ENCODE results near the gene WBP4. TPM values are rescaled to one million over a fixed set of nuclear protein-coding genes. Genes with fewer than 3 reads are reported as not detected.
A peak's percentile ranks its signal among the peaks of the same experiment; 100 is the strongest.

Gene WBP4
- total and polyA plus RNA-seq, 4 donors, result 3.9 to 6.8 (median 5.5) TPM

DNA sequence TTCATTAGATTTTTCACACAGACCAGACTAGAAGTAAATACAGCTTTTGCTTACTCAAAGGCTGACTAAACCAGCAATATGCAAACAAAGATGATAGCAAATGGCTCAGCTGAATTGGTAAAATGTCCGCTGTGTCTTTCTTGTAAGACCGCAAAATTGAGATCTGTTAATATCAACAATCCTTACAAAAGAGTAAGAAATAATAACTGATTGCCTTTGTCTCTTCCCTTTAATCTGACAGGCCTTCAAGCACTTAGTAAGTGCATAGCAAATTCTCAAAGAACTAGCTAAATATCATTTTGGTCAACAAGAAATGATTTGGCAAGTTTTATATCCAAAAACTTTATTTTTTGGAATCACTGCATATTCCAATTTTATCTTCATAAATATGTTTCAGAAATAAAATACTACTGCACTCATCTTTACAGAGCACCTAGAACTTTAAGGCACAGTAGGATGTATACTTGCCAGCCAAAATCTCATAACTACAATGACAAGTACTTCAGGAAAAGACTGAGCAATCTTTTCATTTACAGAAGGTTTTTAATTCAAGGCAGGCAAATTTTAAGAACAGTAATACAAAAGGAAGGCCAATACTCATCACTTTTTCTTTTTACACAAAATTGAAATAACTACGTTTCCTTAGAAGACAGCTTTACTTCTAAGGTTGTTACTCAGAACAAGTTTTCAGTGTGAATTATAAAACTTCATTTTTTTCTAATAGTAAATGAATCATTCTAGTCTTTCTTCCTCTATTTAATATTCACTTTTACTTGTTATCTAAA is 43.3 kb upstream of the WBP4 start:
- H3K27ac ChIP-seq (ENCODE audit: low read depth in 1 of 2, low read length in 2 of 2), result peak overlapping the region; percentile 66 to 70
- no peaks in the 10 kb centered on the region for H3K36me3 ChIP-seq (ENCODE audit: control insufficient read depth in 4 of 4, insufficient read depth in 3 of 4, low read depth in 1 of 4, low read length in 3 of 4)
- peak overlapping the region; percentile 63 to 91 for H3K9ac ChIP-seq (ENCODE audit: low read depth in 1 of 2, low read length in 2 of 2)
- H3K9me3 ChIP-seq (ENCODE audit: control insufficient read depth in 4 of 4, low read length in 3 of 4), result no peaks in the 10 kb centered on the region
- DNase-seq (ENCODE audit: low spot score), result no peak
- peaks cover 5 to 30% (median 20%) of the 10 kb centered on the region in 4 donors for H3K4me1 ChIP-seq (ENCODE audit: control insufficient read depth in 4 of 4, insufficient read depth in 4 of 4, low read length in 3 of 4)
- TF ChIP-seq, protein P1, sequence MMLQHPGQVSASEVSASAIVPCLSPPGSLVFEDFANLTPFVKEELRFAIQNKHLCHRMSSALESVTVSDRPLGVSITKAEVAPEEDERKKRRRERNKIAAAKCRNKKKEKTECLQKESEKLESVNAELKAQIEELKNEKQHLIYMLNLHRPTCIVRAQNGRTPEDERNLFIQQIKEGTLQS (IDR thresholded peaks at IDR 0.05), result no peak
- TF ChIP-seq TAF1 (conservative IDR thresholded peaks at IDR 0.05) (no peak), JUND (IDR thresholded peaks at IDR 0.05) (no peak), NR2F2 (IDR thresholded peaks at IDR 0.05) (no peak), YY1 (IDR thresholded peaks at IDR 0.05) (peak; percentile 94), HNF4G (IDR thresholded peaks at IDR 0.05) (no peak), REST (IDR thresholded peaks at IDR 0.05) (no peak), RXRA (IDR thresholded peaks at IDR 0.05) (no peak), FOXA2 (IDR thresholded peaks at IDR 0.05) (peak; percentile 16), HNF4A (conservative IDR thresholded peaks at IDR 0.05) (no peak), RAD21 (IDR thresholded peaks at IDR 0.05) (peak in 1 of 2 donors; percentile 14), FOXA1 (IDR thresholded peaks at IDR 0.05) (no peak)
- TF ChIP-seq, protein P2, sequence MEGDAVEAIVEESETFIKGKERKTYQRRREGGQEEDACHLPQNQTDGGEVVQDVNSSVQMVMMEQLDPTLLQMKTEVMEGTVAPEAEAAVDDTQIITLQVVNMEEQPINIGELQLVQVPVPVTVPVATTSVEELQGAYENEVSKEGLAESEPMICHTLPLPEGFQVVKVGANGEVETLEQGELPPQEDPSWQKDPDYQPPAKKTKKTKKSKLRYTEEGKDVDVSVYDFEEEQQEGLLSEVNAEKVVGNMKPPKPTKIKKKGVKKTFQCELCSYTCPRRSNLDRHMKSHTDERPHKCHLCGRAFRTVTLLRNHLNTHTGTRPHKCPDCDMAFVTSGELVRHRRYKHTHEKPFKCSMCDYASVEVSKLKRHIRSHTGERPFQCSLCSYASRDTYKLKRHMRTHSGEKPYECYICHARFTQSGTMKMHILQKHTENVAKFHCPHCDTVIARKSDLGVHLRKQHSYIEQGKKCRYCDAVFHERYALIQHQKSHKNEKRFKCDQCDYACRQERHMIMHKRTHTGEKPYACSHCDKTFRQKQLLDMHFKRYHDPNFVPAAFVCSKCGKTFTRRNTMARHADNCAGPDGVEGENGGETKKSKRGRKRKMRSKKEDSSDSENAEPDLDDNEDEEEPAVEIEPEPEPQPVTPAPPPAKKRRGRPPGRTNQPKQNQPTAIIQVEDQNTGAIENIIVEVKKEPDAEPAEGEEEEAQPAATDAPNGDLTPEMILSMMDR (IDR thresholded peaks at IDR 0.05; ENCODE audit: low read depth, low read length, missing input control), result no peak
- peak overlapping the region in 2 of 3 donors; percentile 21 to 38 for H3K4me3 ChIP-seq (ENCODE audit: low read depth in 1 of 3, low read length in 3 of 3)
- no peaks in the 10 kb centered on the region for H3K27me3 ChIP-seq (ENCODE audit: control insufficient read depth in 4 of 4, insufficient read depth in 4 of 4, low read length in 3 of 4)
- 39% methylated on average over 3 of the region's 3 CpGs for WGBS

DNA sequence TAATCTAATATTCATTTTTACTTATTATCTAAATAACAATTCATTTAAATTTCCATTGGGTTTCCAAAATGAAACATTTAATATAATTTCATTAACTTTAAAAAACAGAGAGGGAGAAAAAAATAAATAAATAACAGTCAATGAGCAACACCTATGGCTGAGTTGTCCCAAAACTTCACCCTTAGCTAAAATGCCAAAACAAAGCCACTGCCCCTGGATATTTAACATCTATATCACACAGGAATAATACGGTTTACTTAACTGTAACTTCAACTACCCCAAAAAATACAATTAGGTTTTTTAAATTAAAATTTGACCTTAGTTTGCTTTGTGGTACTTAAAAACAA is 42.7 kb upstream of the WBP4 start:
- Histone ChIP-seq H3K4me3 (ENCODE audit: low read depth in 1 of 3, low read length in 3 of 3) (peak overlapping the region in 1 of 3 donors; percentile 6), H3K36me3 (ENCODE audit: control insufficient read depth in 4 of 4, insufficient read depth in 3 of 4, low read depth in 1 of 4, low read length in 3 of 4) (no peaks in the 10 kb centered on the region), H3K4me1 (ENCODE audit: control insufficient read depth in 4 of 4, insufficient read depth in 4 of 4, low read length in 3 of 4) (peaks cover 5 to 30% (median 22%) of the 10 kb centered on the region in 4 donors), H3K9ac (ENCODE audit: low read depth in 1 of 2, low read length in 2 of 2) (peak overlapping the region; percentile 63 to 91), H3K9me3 (ENCODE audit: control insufficient read depth in 4 of 4, low read length in 3 of 4) (no peaks in the 10 kb centered on the region), H3K27ac (ENCODE audit: low read depth in 1 of 2, low read length in 2 of 2) (peak overlapping the region; percentile 57 to 75), H3K27me3 (ENCODE audit: control insufficient read depth in 4 of 4, insufficient read depth in 4 of 4, low read length in 3 of 4) (no peaks in the 10 kb centered on the region)
- TF ChIP-seq TAF1 (conservative IDR thresholded peaks at IDR 0.05) (no peak), RXRA (IDR thresholded peaks at IDR 0.05) (no peak), REST (IDR thresholded peaks at IDR 0.05) (no peak), FOXA1 (IDR thresholded peaks at IDR 0.05) (no peak), SP1 (IDR thresholded peaks at IDR 0.05) (no peak), HNF4G (IDR thresholded peaks at IDR 0.05) (no peak)
- DNase-seq (ENCODE audit: low spot score), result no peak
- WGBS, result 74% methylated on average over 1 of the region's 1 CpG
